GM23338 (cell line): ENCODE measurements around the gene MYLK2. TPM values are rescaled to one million over a fixed set of nuclear protein-coding genes. Genes with fewer than 3 reads are reported as not detected.

Experiments
- ATAC-seq: fragments of 200-7000 bp; cut with Tn5 transposase; 3 replicates; pipeline ENCODE4 v1.9.1; 2020
- DNase-seq: peaks from one replicate; pipeline ENCODE4 v3.0.0-alpha.2; 2015; ENCODE audit warnings: low spot score
- H2AFZ ChIP-seq: fragments of 200-600 bp; sonication (generic); 2 replicates; pipeline ENCODE4 v1.8.0; 2016; ENCODE audit warnings: antibody characterized with exemption, mild to moderate bottlenecking, moderate library complexity
- H3F3A ChIP-seq: fragments of 200-600 bp; sonication (generic); replicated peaks from 2 replicates; pipeline ENCODE4 v1.8.0; 2017; ENCODE audit warnings: antibody characterized with exemption, mixed run types, low read depth
- H3K27ac ChIP-seq: fragments of 200-600 bp; sonication (generic); 2 replicates; pipeline ENCODE4 v1.6.1; 2016; ENCODE audit warnings: low read depth
- H3K27me3 ChIP-seq: fragments of 200-600 bp; sonication (generic); 2 replicates; pipeline ENCODE4 v1.8.0; 2016; ENCODE audit warnings: mild to moderate bottlenecking, mixed run types, moderate library complexity; ENCODE audit not compliant: insufficient read depth
- H3K36me3 ChIP-seq: fragments of 200-600 bp; sonication (generic); 2 replicates; pipeline ENCODE4 v1.8.0; 2016; ENCODE audit warnings: mild to moderate bottlenecking; ENCODE audit not compliant: insufficient read depth
- H3K4me1 ChIP-seq: fragments of 200-600 bp; sonication (generic); 2 replicates; pipeline ENCODE4 v1.8.0; 2016; ENCODE audit warnings: mild to moderate bottlenecking, moderate library complexity; ENCODE audit not compliant: insufficient read depth
- H3K4me2 ChIP-seq: fragments of 200-600 bp; sonication (generic); 2 replicates; pipeline ENCODE4 v1.7.1; 2017; ENCODE audit warnings: mixed run types
- H3K4me3 ChIP-seq: fragments of 200-600 bp; sonication (generic); 2 replicates; pipeline ENCODE4 v1.6.1; 2016; ENCODE audit warnings: mixed run types
- H3K79me2 ChIP-seq: fragments of 200-600 bp; sonication (generic); replicated peaks from 2 replicates; pipeline ENCODE4 v1.8.0; 2017; ENCODE audit warnings: mild to moderate bottlenecking; ENCODE audit not compliant: insufficient read depth
- H3K9me2 ChIP-seq: fragments of 200-600 bp; sonication (generic); 2 replicates; pipeline ENCODE4 v1.8.0; 2017; ENCODE audit not compliant: insufficient read depth
- H4K20me1 ChIP-seq: fragments of 200-600 bp; sonication (generic); replicated peaks from 2 replicates; pipeline ENCODE4 v1.8.0; 2017; ENCODE audit warnings: mild to moderate bottlenecking; ENCODE audit not compliant: insufficient read depth
- H3K27ac Mint-ChIP-seq: 2 replicates; pipeline ENCODE4 v1.8.0; 2020; ENCODE audit warnings: inconsistent platforms, mild to moderate bottlenecking, moderate library complexity, mixed read lengths
- H3K27me3 Mint-ChIP-seq: 3 replicates; pipeline ENCODE4 v1.8.0; 2022; ENCODE audit warnings: low read depth, mild to moderate bottlenecking, moderate library complexity, mixed read lengths, inconsistent platforms; ENCODE audit not compliant: insufficient read depth, poor library complexity
- H3K36me3 Mint-ChIP-seq: 3 replicates; pipeline ENCODE4 v1.8.0; 2021; ENCODE audit warnings: low read depth, mild to moderate bottlenecking, inconsistent platforms, moderate library complexity, mixed read lengths
- H3K4me1 Mint-ChIP-seq: 3 replicates; pipeline ENCODE4 v1.8.0; 2020; ENCODE audit warnings: mild to moderate bottlenecking, inconsistent platforms, mixed read lengths
- H3K4me3 Mint-ChIP-seq: 3 replicates; pipeline ENCODE4 v1.8.0; 2021; ENCODE audit warnings: moderate library complexity, mild to moderate bottlenecking, inconsistent platforms, mixed read lengths
- H3K9me3 Mint-ChIP-seq: 3 replicates; pipeline ENCODE4 v1.8.0; 2020; ENCODE audit warnings: moderate library complexity, mild to moderate bottlenecking, inconsistent platforms, mixed read lengths
- CREB1 ChIP-seq: fragments of 250-450 bp; sonication (Bioruptor Pico); IDR thresholded peaks from 2 replicates; pipeline ENCODE4 v1.5.0; 2020; ENCODE audit warnings: low read depth, mild to moderate bottlenecking, moderate library complexity
- CTCF ChIP-seq, 2 experiments: fragments of 200-600 bp in 1 of 2; sonication (generic) in 1 of 2; conservative IDR thresholded peaks; 2 replicates each; pipeline versions ENCODE4 v1.5.1 to v1.6.1; 2016 to 2017; ENCODE audit warnings: antibody characterized with exemption in 2 of 2, low read depth in 2 of 2, mild to moderate bottlenecking in 2 of 2, moderate library complexity in 1 of 2
- EZH2 ChIP-seq: fragments of 200-600 bp; sonication (generic); IDR thresholded peaks from one replicate; pipeline ENCODE4 v1.8.0; 2017; ENCODE audit warnings: antibody characterized with exemption, mild to moderate bottlenecking, low read depth; ENCODE audit not compliant: unreplicated experiment
- JUNB ChIP-seq: IDR thresholded peaks from one replicate; pipeline ENCODE4 v1.6.1; 2016; ENCODE audit warnings: antibody characterized with exemption; ENCODE audit not compliant: unreplicated experiment
- POLR2AphosphoS5 ChIP-seq: IDR thresholded peaks from 2 replicates; pipeline ENCODE4 v1.6.1; 2016; ENCODE audit warnings: antibody characterized with exemption, low read depth
- REST ChIP-seq: IDR thresholded peaks from one replicate; pipeline ENCODE4 v1.6.1; 2018; ENCODE audit warnings: antibody characterized with exemption; ENCODE audit not compliant: unreplicated experiment
- STAT1 ChIP-seq: IDR thresholded peaks from one replicate; pipeline ENCODE4 v1.6.1; 2016; ENCODE audit warnings: antibody characterized with exemption; ENCODE audit not compliant: unreplicated experiment
- ZNF114 ChIP-seq: fragments of 250-450 bp; sonication (Bioruptor Pico); IDR thresholded peaks from 2 replicates; pipeline ENCODE4 v1.5.0; 2020; ENCODE audit warnings: mild to moderate bottlenecking, moderate library complexity
- ZNF331 ChIP-seq: fragments of 250-450 bp; sonication (Bioruptor Pico); IDR thresholded peaks from 2 replicates; pipeline ENCODE4 v1.5.0; 2020; ENCODE audit warnings: low read depth, mild to moderate bottlenecking, moderate library complexity
- ZNF462 ChIP-seq: fragments of 250-450 bp; sonication (Bioruptor Pico); IDR thresholded peaks from 2 replicates; pipeline ENCODE4 v1.5.0; 2020; ENCODE audit warnings: mild to moderate bottlenecking, moderate library complexity
- polyA plus RNA-seq: library from polyadenylated mRNA; unstranded; fragments of >200 nt; fragmentation: Nextera tagmentation; extraction: Ambion mirVana; gene quantifications from 2 replicates; pipeline ENCODE4 v1.2.1, GENCODE V29; 2016
- total RNA-seq: library from RNA; depleted of rRNA; stranded (reverse); fragments of >200 nt; shearing (Covaris generic); gene quantifications from 2 replicates; pipeline ENCODE4 v1.2.3, GENCODE V29; 2014

The MYLK2 gene
- total and polyA plus RNA-seq, 2 experiments from 2014 or later = 0.21 to 0.28 TPM

- Histone ChIP-seq H4K20me1 (peaks cover 2% of the 10 kb centered on the region), H2AFZ (no peak overlapping the region), H3K79me2 (no peaks in the 10 kb centered on the region), H3K27ac (no peak overlapping the region), H3K4me1 (peaks cover 13% of the 10 kb centered on the region), H3K4me3 (no peak overlapping the region), H3K27me3 (no peaks in the 10 kb centered on the region), H3K9me2 (no peaks in the 10 kb centered on the region), H3F3A (0 out of 2 replicates have a peak, but pooled peaks cover 10% of the 10 kb centered on the region), H3K4me2 (no peak overlapping the region), H3K36me3 (no peaks in the 10 kb centered on the region)
- ATAC-seq (no peak), DNase-seq (no peak)
- no peak overlapping the region for H3K4me3 Mint-ChIP-seq
- no peak overlapping the region for H3K27ac Mint-ChIP-seq
- peaks cover 12% of the 10 kb centered on the region for H3K4me1 Mint-ChIP-seq
- peaks cover 7% of the 10 kb centered on the region for H3K27me3 Mint-ChIP-seq
- TF ChIP-seq CREB1 (CRISPR knock-in tag) (no peak), ZNF114 (CRISPR knock-in tag) (no peak), ZNF331 (CRISPR knock-in tag) (no peak), ZNF462 (CRISPR knock-in tag) (no peak), POLR2AphosphoS5 (no peak), EZH2 (no peak), JUNB (no peak), STAT1 (no peak), CTCF (conservative IDR thresholded peaks at IDR 0.05; ENCODE audit: low read depth in 2 of 2) (no peak), REST (no peak)
- H3K36me3 Mint-ChIP-seq = no peaks in the 10 kb centered on the region
- H3K9me3 Mint-ChIP-seq = no peaks in the 10 kb centered on the region
Measured at GRCh38 chr20:31817461-31817860, 1.7 kb upstream of the MYLK2 start.
